OCI-LY3 (cell line): ENCODE data around the gene TTYH2.

ENCODE experiments used
- CTCF ChIP-seq: fragments of 200-600, 300-600 bp; sonication (generic); IDR thresholded peaks from 2 replicates; pipeline ENCODE4 v1.5.1; 2014; ENCODE audit warnings: antibody characterized with exemption, low read length, low read depth
- EZH2phosphoT487 ChIP-seq: fragments of 200-600 bp; shearing (Covaris generic); IDR thresholded peaks from 2 replicates; pipeline ENCODE4 v1.6.1; 2018; ENCODE audit warnings: antibody characterized with exemption, mixed run types, low read depth

DNA sequence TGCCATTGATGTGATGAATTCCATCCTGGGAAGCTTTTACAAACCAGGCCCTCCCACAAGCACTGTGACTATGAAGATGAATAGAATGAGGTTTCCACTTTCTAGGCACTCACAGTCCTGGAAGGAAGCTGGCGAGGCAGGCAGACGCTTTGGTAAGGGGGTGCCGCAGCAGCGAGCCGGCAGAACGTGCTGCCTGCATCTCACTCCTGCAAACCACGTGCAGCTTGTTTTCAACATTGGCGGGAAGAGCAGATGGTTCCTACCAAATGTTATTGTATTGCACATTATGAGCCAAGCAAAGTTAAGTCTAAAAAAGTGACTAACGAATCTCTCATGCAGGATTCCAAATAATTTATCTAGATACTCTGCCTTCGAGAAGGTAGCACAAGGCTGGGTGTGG lies 57.0 kb downstream of the TTYH2 start:
- TF ChIP-seq EZH2phosphoT487 (no peak), CTCF (no peak)
